Measurements from ENCODE around the gene KLK1.

DNA sequence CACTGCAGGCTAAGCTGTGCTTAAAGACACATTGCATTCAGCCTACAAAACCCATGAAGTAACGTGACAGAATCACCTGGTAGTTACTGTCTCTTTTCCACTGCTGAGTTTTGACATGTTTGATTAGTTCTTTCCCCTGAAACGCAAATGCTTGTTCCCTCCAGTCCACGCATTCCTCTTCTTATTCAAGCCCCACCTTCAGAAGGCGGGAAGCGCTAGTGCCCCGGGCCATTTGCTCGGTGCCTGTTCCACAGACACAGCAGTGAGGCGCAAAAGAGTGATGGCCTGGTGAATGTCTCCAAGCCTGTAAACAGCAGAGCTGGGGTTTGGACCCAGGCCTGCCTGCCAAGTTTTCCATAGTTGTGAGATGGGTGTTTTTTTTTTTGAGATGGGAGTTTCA is 22.5 kb downstream of the KLK1 start:
- TF ChIP-seq CTCF (IDR thresholded peaks at IDR 0.05) (no peak), POLR2AphosphoS5 (IDR thresholded peaks at IDR 0.05) (no peak)

Measured in breast epithelium (tissue), 3 donors.